ENCODE data around the gene HNRNPF. TPM values are rescaled to one million over a fixed set of nuclear protein-coding genes. Genes with fewer than 3 reads are reported as not detected.
A peak's percentile ranks its signal among the peaks of the same experiment; 100 is the strongest.
"Not testable (repeated sequence)": the region's sequence is repeated elsewhere in the genome, so short reads cannot be mapped to it uniquely, and the experiment has no call there.

HNRNPF gene
- total RNA-seq, 3 donors from 2014 or later: 212 to 229 (median 227) TPM

GRCh38 chr10:43394868-43395267 lies 14.1 kb downstream of the HNRNPF start:
- peaks cover 9% of the 10 kb centered on the region for H3K36me3 ChIP-seq (ENCODE audit: low read depth)
- peaks cover 30% of the 10 kb centered on the region for H3K4me1 ChIP-seq (ENCODE audit: low read depth)
- no peak overlapping the region for H3K4me3 ChIP-seq
- no peak for DNase-seq
- no peaks in the 10 kb centered on the region for H3K9me3 ChIP-seq
- no peak for ATAC-seq
- TF ChIP-seq, protein P1, sequence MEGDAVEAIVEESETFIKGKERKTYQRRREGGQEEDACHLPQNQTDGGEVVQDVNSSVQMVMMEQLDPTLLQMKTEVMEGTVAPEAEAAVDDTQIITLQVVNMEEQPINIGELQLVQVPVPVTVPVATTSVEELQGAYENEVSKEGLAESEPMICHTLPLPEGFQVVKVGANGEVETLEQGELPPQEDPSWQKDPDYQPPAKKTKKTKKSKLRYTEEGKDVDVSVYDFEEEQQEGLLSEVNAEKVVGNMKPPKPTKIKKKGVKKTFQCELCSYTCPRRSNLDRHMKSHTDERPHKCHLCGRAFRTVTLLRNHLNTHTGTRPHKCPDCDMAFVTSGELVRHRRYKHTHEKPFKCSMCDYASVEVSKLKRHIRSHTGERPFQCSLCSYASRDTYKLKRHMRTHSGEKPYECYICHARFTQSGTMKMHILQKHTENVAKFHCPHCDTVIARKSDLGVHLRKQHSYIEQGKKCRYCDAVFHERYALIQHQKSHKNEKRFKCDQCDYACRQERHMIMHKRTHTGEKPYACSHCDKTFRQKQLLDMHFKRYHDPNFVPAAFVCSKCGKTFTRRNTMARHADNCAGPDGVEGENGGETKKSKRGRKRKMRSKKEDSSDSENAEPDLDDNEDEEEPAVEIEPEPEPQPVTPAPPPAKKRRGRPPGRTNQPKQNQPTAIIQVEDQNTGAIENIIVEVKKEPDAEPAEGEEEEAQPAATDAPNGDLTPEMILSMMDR (IDR thresholded peaks at IDR 0.05): no peak
- intact Hi-C loops (cut with DNase I, micrococcal nuclease): no loop called here

DNA sequence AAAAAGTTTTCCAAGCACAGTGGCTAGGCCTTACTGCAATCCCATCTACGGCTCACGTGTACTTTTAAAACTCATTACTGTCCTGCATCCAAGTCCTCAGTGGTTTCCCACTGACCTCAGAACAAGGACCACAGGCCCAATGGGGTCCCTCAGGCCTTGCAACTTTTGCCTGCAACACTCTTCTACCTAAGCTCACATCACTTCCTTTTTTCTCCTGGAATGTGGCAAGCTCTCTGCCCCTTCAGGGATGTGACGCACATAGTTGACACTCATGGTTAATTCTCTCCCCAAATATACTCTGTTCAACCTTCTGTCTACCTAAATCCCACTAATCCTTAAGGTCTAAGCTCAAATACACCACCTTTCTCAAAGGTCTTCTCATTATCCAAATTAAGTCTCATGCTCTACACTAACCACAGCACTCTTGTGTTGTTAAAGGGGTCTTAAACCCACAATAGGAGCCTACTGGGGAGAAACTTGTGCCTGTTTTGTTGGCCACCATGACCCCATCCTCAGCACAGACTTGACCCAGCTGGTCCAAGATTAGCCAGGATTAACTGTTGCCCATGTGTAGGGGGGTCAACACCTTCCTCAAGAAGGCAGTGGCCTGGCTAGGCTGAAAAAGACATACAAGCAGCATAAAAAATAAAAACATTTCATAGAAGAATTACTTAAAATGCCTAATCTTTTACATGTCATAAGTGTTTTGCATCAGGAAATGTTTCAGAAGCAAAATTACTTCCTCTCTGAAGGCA lies 15.2 kb downstream of the HNRNPF start:
- intact Hi-C loops (cut with DNase I, micrococcal nuclease): no loop called here
- ATAC-seq (no peak), DNase-seq (no peak)
- TF ChIP-seq, protein P1 (IDR thresholded peaks at IDR 0.05): no peak
- Histone ChIP-seq H3K4me1 (ENCODE audit: low read depth) (peaks cover 19% of the 10 kb centered on the region), H3K36me3 (ENCODE audit: low read depth) (peaks cover 9% of the 10 kb centered on the region), H3K4me3 (no peak overlapping the region), H3K9me3 (no peaks in the 10 kb centered on the region)

DNA sequence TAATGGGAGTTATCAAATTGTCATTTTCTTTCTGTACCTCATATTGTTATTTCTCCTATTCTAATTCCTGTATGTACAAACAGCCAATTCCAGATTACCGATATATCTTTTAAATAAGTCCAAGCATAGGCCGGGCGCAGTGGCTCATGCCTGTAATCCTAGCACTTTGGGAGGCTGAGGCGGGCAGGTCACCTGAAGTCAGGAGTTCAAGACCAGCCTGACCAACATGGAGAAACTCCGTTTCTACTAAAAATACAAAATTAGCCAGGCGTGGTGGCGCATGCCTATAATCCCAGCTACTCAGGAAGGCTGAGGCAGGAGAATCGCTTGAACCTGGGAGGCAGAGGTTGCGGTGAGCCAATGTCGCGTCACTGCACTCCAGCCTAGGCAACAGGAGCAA lies 15.8 kb downstream of the HNRNPF start:
- H3K36me3 ChIP-seq (ENCODE audit: low read depth); H3K4me3 ChIP-seq; intact Hi-C loops (cut with DNase I, micrococcal nuclease); H3K9me3 ChIP-seq; ATAC-seq: not testable (repeated sequence)
- peaks cover 13% of the 10 kb centered on the region for H3K4me1 ChIP-seq (ENCODE audit: low read depth)
- DNase-seq: peak in 1 of 3 donors; percentile 32

GRCh38 chr10:43392748-43393147 lies 16.2 kb downstream of the HNRNPF start:
- TF ChIP-seq, protein P1 (IDR thresholded peaks at IDR 0.05): no peak
- Histone ChIP-seq H3K4me3 (no peak overlapping the region), H3K36me3 (ENCODE audit: low read depth) (peaks cover 9% of the 10 kb centered on the region), H3K4me1 (ENCODE audit: low read depth) (peaks cover 9% of the 10 kb centered on the region), H3K9me3 (no peaks in the 10 kb centered on the region)
- intact Hi-C loops (cut with DNase I, micrococcal nuclease): no loop called here
- no peak for DNase-seq
- no peak for ATAC-seq

- DNase-seq: peak in 1 of 3 donors; percentile 2
- no peak for ATAC-seq
- intact Hi-C loops (cut with DNase I, micrococcal nuclease): no loop called here
- Histone ChIP-seq H3K4me3 (no peak overlapping the region), H3K36me3 (ENCODE audit: low read depth) (peaks cover 16% of the 10 kb centered on the region), H3K9me3 (no peaks in the 10 kb centered on the region), H3K4me1 (ENCODE audit: low read depth) (peaks cover 9% of the 10 kb centered on the region)
- TF ChIP-seq, protein P1 (IDR thresholded peaks at IDR 0.05): no peak
These were observed 17.5 kb downstream of the HNRNPF start for GRCh38 chr10:43391496-43391895.

GRCh38 chr10:43390759-43391158 lies 18.2 kb downstream of the HNRNPF start:
- no peaks in the 10 kb centered on the region for H3K9me3 ChIP-seq
- peak; percentile 54 for ATAC-seq
- H3K4me3 ChIP-seq: no peak overlapping the region
- peaks cover 16% of the 10 kb centered on the region for H3K36me3 ChIP-seq (ENCODE audit: low read depth)
- DNase-seq: peak in 1 of 3 donors; percentile 21
- TF ChIP-seq, protein P1 (IDR thresholded peaks at IDR 0.05): no peak
- intact Hi-C loops (cut with DNase I, micrococcal nuclease): no loop called here
- H3K4me1 ChIP-seq (ENCODE audit: low read depth): peaks cover 9% of the 10 kb centered on the region

All from mucosa of descending colon (tissue), 3 donors.